CD4-positive, alpha-beta T cell treated with Interleukin-15 for 4 hours (primary cell): ENCODE data around the gene KCNH5.

Experiments
- DNase-seq: peaks from one replicate; pipeline ENCODE4 v3.0.0-alpha.2; 2020; ENCODE audit warnings: low spot score

Gene KCNH5

GRCh38 chr14:62674563-62675237 is 370.6 kb downstream of the KCNH5 start:
- DNase-seq, result no peak

GRCh38 chr14:62673014-62673755 is 372.1 kb downstream of the KCNH5 start:
- no peak for DNase-seq

- DNase-seq, result no peak
These were observed 374.7 kb downstream of the KCNH5 start for GRCh38 chr14:62670526-62670925.

- no peak for DNase-seq
These were observed 377.8 kb downstream of the KCNH5 start for GRCh38 chr14:62667421-62667914.

- DNase-seq, result no peak
These were observed 380.0 kb downstream of the KCNH5 start for GRCh38 chr14:62665286-62665685.

GRCh38 chr14:62663456-62663821 is 381.8 kb downstream of the KCNH5 start:
- no peak for DNase-seq

GRCh38 chr14:62662811-62663455 is 382.3 kb downstream of the KCNH5 start:
- DNase-seq, result no peak

- no peak for DNase-seq
These were observed 383.4 kb downstream of the KCNH5 start for GRCh38 chr14:62661818-62662217.

GRCh38 chr14:62658631-62659030 is 386.6 kb downstream of the KCNH5 start:
- no peak for DNase-seq

- DNase-seq, result no peak
These were observed 387.9 kb downstream of the KCNH5 start for GRCh38 chr14:62657376-62657775.

- DNase-seq, result no peak
These were observed 390.1 kb downstream of the KCNH5 start for GRCh38 chr14:62655166-62655565.

GRCh38 chr14:62654641-62655040 is 390.6 kb downstream of the KCNH5 start:
- no peak for DNase-seq
